GM12891 (cell line): ENCODE results near the gene ARL11.
"Not testable (repeated sequence)": the region's sequence is repeated elsewhere in the genome, so short reads cannot be mapped to it uniquely, and the experiment has no call there.

Source experiments
- POLR2A ChIP-seq: IDR thresholded peaks from 2 replicates; pipeline ENCODE4 v1.6.1; 2011; ENCODE audit warnings: low read depth, low read length, control low read depth
- POLR2AphosphoS5 ChIP-seq: IDR thresholded peaks from 2 replicates; pipeline ENCODE4 v1.6.1; 2011; ENCODE audit warnings: low read depth, low read length, control low read depth
- TAF1 ChIP-seq: IDR thresholded peaks from 2 replicates; pipeline ENCODE4 v1.6.1; 2011; ENCODE audit warnings: low read depth, low read length, control low read depth

DNA sequence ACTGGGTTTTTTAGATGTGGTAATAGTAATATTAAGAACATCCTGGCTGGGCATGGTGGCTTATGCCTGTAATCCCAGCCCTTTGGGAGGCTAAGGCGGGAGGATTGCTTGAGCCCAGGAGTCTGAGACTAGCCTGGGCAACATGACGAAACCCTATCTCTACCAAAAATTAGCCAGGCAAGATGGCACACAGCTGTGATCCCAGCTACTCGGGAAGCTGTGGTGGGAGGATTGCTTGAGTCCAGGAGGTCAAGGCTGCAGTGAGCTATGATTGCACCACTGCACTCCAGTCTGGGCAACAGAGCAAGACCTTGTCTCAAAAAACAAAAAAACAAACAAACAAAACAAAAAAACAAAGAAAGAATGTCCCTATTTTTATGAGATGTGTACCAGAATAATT lies 37.6 kb upstream of the ARL11 start:
- not testable (repeated sequence) for TF ChIP-seq POLR2AphosphoS5, POLR2A, TAF1
